Measurements from ENCODE around the gene BCL2L12. TPM values are rescaled to one million over a fixed set of nuclear protein-coding genes. Genes with fewer than 3 reads are reported as not detected.
A peak's percentile ranks its signal among the peaks of the same experiment; 100 is the strongest.

The BCL2L12 gene
- total and polyA plus RNA-seq, 2 of the 13 experiments (the other 11 are each of a cell fraction or from before 2014, with no cell fraction given) = 26.8 to 40.8 TPM

DNA sequence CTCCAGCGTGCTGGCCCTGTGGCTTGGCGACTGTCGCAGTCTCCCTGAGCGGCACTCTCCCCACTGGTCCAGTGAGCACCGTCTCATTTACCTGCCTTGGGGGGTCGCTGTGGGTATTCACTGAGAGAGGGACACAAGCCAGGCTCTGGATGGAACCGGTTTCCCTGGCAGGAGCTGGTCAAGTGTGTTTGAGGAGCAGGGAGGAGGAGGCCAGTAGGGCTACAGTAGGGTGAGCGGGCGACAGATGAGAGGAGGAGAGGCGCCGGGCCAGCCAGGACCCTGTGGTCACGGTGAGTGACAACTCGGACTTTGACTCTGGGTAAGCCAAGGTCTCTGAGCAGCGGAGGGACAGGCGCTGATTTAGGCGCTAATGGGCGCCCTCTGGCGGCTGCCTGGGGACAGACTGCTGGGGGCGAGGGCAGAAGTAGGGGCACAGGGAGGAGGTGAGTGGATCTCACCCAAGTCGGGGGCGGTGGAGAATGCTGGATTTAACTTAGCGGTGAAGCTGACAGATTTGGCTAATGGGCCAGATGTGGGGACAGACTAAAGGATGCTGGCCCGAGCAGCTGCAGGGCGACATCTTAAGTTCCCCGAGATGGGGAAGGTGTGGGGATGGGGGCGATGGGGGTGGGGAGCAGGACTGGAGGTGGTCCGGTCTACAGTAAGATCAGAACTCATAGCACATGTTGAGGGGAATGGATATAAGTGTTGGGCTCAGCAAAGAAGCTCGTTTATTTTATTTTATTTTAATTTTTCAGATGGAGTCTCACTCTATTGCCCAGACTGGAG, 6.6 kb downstream of the BCL2L12 start (continued):
- TF ChIP-seq, protein P1, sequence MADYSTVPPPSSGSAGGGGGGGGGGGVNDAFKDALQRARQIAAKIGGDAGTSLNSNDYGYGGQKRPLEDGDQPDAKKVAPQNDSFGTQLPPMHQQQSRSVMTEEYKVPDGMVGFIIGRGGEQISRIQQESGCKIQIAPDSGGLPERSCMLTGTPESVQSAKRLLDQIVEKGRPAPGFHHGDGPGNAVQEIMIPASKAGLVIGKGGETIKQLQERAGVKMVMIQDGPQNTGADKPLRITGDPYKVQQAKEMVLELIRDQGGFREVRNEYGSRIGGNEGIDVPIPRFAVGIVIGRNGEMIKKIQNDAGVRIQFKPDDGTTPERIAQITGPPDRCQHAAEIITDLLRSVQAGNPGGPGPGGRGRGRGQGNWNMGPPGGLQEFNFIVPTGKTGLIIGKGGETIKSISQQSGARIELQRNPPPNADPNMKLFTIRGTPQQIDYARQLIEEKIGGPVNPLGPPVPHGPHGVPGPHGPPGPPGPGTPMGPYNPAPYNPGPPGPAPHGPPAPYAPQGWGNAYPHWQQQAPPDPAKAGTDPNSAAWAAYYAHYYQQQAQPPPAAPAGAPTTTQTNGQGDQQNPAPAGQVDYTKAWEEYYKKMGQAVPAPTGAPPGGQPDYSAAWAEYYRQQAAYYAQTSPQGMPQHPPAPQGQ (CRISPR knock-in tag; IDR thresholded peaks at IDR 0.05; ENCODE audit: borderline replicate concordance) = no peak
- TF ChIP-seq ZNF546 (CRISPR knock-in tag; conservative IDR thresholded peaks at IDR 0.05) (no peak), CAMTA2 (CRISPR knock-in tag; IDR thresholded peaks at IDR 0.05; ENCODE audit: borderline replicate concordance) (no peak), ZNF619 (CRISPR knock-in tag; IDR thresholded peaks at IDR 0.05) (no peak), ZBTB38 (CRISPR knock-in tag; IDR thresholded peaks at IDR 0.05) (peak; percentile 40; the same call in 1 of the 2 replicates), TCF12 (IDR thresholded peaks at IDR 0.05) (no peak), TCF12 (CRISPR knock-in tag; IDR thresholded peaks at IDR 0.05) (peak; percentile 69; the same call in 1 of the 2 replicates), ZNF44 (CRISPR knock-in tag; IDR thresholded peaks at IDR 0.05) (peak; percentile 18; the same call in 1 of the 2 replicates), ZNF83 (CRISPR knock-in tag; IDR thresholded peaks at IDR 0.05; ENCODE audit: borderline replicate concordance) (no peak), PHB2 (IDR thresholded peaks at IDR 0.05; ENCODE audit: partially characterized antibody) (no peak), ZFY (CRISPR knock-in tag; IDR thresholded peaks at IDR 0.05) (peak; percentile 45; the same call in 1 of the 2 replicates), GATA4 (IDR thresholded peaks at IDR 0.05; ENCODE audit: borderline replicate concordance, low read depth) (no peak), ZNF737 (CRISPR knock-in tag; IDR thresholded peaks at IDR 0.05; ENCODE audit: borderline replicate concordance) (no peak), RELA (CRISPR knock-in tag; IDR thresholded peaks at IDR 0.05) (no peak), ZNF468 (CRISPR knock-in tag; IDR thresholded peaks at IDR 0.05) (no peak)
- TF ChIP-seq, protein P2, sequence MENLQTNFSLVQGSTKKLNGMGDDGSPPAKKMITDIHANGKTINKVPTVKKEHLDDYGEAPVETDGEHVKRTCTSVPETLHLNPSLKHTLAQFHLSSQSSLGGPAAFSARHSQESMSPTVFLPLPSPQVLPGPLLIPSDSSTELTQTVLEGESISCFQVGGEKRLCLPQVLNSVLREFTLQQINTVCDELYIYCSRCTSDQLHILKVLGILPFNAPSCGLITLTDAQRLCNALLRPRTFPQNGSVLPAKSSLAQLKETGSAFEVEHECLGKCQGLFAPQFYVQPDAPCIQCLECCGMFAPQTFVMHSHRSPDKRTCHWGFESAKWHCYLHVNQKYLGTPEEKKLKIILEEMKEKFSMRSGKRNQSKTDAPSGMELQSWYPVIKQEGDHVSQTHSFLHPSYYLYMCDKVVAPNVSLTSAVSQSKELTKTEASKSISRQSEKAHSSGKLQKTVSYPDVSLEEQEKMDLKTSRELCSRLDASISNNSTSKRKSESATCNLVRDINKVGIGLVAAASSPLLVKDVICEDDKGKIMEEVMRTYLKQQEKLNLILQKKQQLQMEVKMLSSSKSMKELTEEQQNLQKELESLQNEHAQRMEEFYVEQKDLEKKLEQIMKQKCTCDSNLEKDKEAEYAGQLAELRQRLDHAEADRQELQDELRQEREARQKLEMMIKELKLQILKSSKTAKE (CRISPR knock-in tag; IDR thresholded peaks at IDR 0.05; ENCODE audit: borderline replicate concordance) = 0 out of 2 replicates have a peak, but pooled peaks have one; percentile 47
- TF ChIP-seq, protein P3, sequence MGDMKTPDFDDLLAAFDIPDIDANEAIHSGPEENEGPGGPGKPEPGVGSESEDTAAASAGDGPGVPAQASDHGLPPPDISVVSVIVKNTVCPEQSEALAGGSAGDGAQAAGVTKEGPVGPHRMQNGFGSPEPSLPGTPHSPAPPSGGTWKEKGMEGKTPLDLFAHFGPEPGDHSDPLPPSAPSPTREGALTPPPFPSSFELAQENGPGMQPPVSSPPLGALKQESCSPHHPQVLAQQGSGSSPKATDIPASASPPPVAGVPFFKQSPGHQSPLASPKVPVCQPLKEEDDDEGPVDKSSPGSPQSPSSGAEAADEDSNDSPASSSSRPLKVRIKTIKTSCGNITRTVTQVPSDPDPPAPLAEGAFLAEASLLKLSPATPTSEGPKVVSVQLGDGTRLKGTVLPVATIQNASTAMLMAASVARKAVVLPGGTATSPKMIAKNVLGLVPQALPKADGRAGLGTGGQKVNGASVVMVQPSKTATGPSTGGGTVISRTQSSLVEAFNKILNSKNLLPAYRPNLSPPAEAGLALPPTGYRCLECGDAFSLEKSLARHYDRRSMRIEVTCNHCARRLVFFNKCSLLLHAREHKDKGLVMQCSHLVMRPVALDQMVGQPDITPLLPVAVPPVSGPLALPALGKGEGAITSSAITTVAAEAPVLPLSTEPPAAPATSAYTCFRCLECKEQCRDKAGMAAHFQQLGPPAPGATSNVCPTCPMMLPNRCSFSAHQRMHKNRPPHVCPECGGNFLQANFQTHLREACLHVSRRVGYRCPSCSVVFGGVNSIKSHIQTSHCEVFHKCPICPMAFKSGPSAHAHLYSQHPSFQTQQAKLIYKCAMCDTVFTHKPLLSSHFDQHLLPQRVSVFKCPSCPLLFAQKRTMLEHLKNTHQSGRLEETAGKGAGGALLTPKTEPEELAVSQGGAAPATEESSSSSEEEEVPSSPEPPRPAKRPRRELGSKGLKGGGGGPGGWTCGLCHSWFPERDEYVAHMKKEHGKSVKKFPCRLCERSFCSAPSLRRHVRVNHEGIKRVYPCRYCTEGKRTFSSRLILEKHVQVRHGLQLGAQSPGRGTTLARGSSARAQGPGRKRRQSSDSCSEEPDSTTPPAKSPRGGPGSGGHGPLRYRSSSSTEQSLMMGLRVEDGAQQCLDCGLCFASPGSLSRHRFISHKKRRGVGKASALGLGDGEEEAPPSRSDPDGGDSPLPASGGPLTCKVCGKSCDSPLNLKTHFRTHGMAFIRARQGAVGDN (CRISPR knock-in tag; IDR thresholded peaks at IDR 0.05) = peak; percentile 92

Measured in HepG2 (cell line).